Activated naive CD4-positive, alpha-beta T cell treated with Interleukin-2 at 50 U/mL for 16 hours (primary cell): ENCODE results near the gene TPK1.

Source experiments
- DNase-seq: peaks from one replicate; pipeline ENCODE4 v3.0.0-alpha.2; 2020

TPK1 gene

DNA sequence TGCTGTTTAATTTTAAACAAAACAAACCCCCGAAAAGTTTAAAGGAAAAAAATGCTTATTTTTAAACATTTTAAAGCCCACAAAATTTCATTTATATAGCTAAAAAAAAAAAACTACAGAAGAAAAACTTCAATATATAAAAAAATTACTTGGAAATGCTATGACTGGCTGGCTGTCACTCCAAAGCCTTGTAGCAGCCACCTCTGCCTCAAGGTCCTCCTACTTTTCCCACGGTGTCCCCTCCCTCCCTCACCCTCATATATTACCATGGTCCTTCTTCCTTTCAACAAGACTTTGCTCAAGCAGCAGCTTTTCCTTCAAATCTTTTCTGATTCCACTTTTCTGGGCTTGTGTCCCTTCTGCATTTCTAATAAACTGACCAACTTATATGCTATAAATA lies 122.0 kb downstream of the TPK1 start:
- no peak for DNase-seq

- DNase-seq, result no peak
These were observed 125.1 kb downstream of the TPK1 start for GRCh38 chr7:144710791-144711190.

DNA sequence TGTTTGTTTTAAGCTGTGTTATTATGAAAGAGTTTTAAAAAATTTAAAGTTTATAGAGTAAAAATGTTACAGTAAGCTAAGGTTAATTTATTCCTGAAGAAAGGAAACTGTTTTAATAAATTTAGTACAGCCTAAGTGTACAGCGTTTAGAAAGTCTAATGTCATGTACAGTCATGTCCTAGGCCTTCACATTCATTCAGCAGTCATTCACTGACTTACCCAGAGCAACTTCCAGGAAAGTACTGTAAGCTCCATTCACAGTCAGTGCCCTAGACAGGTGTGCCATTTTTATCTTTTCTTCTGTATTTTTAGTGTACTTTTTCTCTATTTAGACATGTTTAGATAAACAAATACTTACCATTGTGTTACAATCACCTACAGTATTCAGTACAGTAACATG lies 126.8 kb downstream of the TPK1 start:
- DNase-seq, result no peak

DNA sequence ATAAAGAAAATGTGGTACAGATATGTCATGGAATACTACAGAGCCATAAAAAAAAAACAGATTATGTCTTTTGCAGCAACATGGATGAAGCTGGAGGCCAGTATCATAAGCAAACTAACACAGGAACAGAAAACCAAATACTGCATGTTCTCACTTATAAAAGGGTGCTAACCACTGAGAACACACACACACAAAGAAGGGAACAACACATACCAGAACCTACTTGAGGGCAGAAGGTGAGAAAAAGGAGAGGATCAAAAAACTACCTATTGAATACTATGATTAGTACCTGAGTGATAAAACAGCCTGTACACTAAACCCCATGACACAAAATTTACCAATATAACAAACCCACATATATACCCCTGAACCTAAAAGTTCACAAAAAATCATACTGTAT lies 144.6 kb downstream of the TPK1 start:
- DNase-seq, result no peak

DNA sequence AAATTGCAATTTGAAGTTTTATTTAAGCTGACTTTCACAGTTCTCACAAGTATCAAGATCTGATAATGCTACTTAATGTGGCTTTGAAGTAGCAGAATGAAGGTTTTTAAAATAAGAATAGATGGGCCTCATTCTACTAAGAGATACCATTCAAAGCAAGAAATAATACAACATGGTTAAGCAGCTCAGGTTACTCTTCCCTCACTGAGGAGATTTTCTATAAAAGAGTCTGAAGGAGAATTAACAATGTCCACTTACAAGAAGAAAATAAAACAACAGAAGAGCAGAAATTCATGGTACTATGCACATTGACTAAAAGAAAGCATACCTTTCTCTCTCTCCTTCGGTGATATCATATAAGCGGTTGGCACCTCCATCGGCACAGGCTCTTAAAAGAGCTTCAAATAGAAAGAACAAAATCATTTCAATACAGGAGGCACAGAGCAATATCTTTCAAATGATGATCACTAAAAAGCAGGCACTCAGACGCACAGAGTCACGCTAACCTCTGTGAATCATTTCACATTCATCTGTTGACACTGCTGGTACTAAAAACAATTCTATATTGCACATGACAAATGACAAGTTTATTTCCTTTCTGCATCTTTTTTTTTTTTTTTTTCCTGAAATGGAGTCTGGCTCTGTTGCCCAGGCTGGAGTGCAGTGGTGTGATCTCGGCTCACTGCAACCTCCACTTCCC lies 153.1 kb downstream of the TPK1 start:
- no peak for DNase-seq

DNA sequence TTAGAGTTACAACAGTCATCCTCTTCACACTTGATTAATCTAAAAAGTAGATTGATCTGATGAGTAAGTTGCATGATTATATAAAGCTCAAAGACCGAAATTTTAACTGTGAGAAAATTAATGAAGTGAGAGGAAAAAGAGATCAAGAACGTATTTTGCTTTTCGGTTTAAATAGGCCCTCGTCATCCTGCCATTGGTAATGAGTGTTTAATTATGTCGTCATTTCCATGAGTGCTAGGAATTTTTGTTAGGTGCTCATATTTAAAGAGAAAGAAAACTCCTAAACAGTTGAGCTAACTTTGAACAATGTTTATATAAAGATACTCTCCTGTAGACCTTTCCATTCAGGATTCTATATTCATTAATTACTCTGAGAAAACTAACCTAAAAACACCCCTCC lies 159.4 kb downstream of the TPK1 start:
- DNase-seq, result no peak

- DNase-seq, result no peak
These were observed 161.3 kb downstream of the TPK1 start for GRCh38 chr7:144674550-144674949.

- DNase-seq, result no peak
These were observed 163.0 kb downstream of the TPK1 start for GRCh38 chr7:144672869-144673268.

- DNase-seq, result no peak
These were observed 164.4 kb downstream of the TPK1 start for GRCh38 chr7:144671429-144671828.

- no peak for DNase-seq
These were observed 165.6 kb downstream of the TPK1 start for GRCh38 chr7:144670218-144670617.

DNA sequence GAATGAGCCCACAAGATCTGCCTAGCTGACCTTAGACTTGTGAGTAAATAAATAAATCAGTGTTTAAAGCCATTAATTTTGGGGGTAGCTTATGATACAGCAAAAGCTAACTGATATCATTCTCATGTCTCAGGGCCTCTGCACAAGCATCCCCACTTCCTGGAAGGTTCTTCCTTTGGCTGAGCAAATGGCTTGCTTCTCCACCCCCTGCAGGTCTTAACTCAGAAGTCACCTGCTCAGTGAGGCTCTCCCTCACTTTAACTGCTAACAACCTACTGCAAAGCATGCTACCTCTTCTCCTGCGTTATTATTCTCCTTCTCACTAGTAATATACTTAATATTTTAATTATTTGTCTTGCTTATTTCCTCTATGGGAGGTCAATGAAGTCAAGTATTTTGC lies 167.3 kb downstream of the TPK1 start:
- no peak for DNase-seq

- no peak for DNase-seq
These were observed 170.0 kb downstream of the TPK1 start for GRCh38 chr7:144665689-144666381.

GRCh38 chr7:144659211-144659610 lies 176.6 kb downstream of the TPK1 start:
- DNase-seq, result no peak

DNA sequence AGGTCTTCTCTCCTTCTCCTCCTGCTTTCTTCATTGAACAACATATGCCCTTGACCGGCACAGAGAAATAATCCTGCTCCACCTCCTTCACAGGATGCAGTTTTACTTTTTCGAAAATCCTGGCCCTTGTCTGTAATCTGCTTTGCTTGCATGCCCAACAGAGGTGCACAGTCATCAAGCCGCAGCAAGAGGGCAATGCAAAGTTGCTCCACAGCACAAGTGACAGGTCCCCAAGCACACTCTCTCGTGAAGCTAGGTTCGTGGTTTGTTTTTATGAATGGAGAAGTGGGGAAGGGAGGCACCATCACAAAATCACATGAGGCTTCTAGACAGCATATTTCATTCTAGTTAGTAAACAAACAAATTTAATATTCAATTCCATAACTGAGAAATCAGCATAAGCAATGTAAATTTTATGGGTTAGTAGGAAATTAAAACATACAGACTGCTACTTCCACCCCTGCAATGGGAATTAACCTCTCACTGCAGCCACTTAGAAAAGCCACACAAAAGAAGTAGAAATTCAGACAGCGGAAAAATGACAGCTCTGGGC lies 178.8 kb downstream of the TPK1 start:
- DNase-seq, result no peak

GRCh38 chr7:144653449-144653848 lies 182.4 kb downstream of the TPK1 start:
- no peak for DNase-seq

DNA sequence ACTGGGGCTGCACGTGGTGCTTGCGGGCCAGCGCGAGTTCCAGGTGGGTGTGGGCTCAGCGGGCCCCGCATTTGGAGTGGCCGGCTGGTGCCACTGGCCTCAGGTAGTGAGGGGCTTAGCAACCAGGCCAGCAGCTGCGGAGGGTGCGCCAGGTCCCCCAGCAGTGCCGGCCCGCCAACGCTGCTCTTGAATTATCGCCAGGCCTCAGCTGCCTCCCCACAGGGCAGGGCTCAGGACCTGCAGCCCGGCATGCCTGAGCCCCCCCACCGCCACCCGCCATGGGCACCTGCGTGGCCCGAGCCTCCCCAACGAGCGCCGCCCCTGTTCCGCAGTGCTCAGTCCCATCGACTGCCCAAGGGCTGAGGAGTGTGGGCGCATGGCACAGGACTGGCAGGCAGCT lies 185.4 kb downstream of the TPK1 start:
- no peak for DNase-seq

DNA sequence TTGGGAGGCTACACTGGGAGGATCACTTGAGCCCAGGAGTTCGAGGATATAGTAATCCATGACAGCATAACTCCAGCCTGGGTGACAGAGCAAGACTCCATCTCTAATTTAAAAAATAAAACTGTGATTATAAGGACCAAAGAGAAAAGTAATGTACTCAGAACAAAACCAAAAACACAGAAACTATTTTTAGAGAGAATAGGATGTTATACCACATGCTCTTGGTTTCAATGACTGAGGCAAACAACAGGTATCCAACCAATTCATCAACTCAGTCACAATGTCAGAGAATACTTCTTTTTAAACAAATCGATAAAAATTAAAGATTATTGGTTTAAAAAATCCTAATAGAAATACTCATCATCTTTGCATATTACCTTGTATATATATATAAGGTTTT lies 186.7 kb downstream of the TPK1 start:
- DNase-seq, result no peak

DNA sequence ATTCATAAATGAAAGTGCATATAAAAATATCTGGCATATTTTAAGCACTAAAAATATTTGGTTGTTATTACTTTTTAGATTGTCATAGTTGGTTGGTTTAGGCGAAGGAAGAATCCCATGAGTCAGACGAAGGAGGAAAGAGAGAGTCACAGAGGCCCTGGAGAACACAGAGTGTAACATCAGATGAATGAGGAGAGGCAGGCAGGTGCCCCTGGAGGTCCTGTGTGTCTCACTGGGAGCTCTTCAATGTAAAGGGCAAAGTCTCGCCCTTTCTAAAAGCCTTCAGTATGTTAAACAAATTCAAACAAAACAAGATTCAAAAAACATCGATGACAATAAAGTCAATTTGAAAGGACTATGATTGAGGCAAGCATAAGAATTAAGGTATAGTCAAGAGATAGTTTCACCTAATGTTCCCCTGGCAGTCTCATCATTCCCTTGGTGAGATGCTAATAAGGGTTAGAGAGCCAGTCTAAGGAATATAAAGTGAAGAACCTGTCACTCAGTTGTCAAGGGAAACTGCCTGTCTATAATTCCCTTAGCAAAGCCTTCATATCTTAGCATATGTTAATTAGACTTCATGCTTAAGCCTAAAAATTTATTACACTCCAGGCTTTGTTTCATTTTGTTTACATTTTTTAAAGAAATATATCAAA lies 194.3 kb downstream of the TPK1 start:
- no peak for DNase-seq

DNA sequence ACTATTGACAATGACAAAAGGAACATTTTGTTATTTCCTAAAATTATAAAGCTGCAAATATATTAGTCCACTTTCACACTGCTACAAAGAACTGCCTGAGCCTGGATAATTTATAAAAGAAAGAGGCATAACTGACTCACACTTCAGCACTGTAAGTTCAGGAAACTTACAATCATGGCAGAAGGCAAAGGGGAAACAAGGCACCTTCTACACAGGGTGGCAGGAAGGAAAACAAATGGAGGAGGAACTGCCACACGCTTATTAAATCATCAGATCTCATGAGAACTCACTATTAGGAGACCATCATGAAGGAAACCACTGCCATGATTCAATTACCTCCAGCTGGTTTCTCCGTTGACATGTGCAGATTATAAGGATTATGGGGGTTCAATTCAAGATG lies 203.1 kb downstream of the TPK1 start:
- no peak for DNase-seq

- DNase-seq, result no peak
These were observed 206.3 kb downstream of the TPK1 start for GRCh38 chr7:144629598-144629997.

GRCh38 chr7:144629011-144629410 lies 206.8 kb downstream of the TPK1 start:
- DNase-seq, result no peak

DNA sequence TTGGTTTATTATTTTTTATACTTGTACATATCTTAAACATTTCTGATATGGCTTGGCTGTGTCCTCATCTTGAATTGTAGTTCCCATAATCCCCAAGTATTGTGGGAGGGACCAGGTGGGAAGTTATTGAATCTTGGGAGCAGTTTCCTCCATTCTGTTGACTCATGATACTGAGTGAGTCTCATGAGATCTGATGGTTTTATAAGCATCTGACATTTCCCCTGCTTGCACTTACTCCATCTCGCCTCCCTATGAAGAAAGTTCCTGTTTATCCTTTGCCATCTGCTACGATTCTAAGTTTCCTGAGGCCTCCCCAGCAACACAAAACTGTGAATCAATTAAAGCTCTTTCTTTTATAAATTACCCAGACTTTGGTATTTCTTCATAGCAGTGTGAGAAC lies 207.7 kb downstream of the TPK1 start:
- no peak for DNase-seq

- DNase-seq, result no peak
These were observed 213.1 kb downstream of the TPK1 start for GRCh38 chr7:144622745-144623144.

GRCh38 chr7:144606261-144606660 lies 229.6 kb downstream of the TPK1 start:
- no peak for DNase-seq
